Neutrophil (primary cell): ENCODE data around the gene ME3.
"Not testable (repeated sequence)": the region's sequence is repeated elsewhere in the genome, so short reads cannot be mapped to it uniquely, and the experiment has no call there.

ENCODE experiments used
- H3K27ac ChIP-seq: fragments of 200-600 bp; sonication (generic); 2 replicates; pipeline ENCODE4 v1.5.1; 2016; ENCODE audit warnings: mild to moderate bottlenecking, moderate library complexity
- H3K27me3 ChIP-seq: fragments of 200-600 bp; sonication (generic); 2 replicates; pipeline ENCODE4 v1.6.0; 2016; ENCODE audit warnings: mild to moderate bottlenecking
- H3K36me3 ChIP-seq: fragments of 200-600 bp; sonication (generic); 2 replicates; pipeline ENCODE4 v1.5.1; 2017
- H3K4me1 ChIP-seq, 2 experiments: fragments of 200-600 bp in 1 of 2; sonication (generic) in 1 of 2; 1 replicate in 1 of 2; 2 replicates in 1 of 2; pipeline versions ENCODE4 v1.5.1 to v1.6.1; 2013 to 2016; ENCODE audit warnings: low read depth in 1 of 2, low read length in 1 of 2, mild to moderate bottlenecking in 1 of 2, moderate library complexity in 1 of 2; ENCODE audit not compliant: control insufficient read depth in 1 of 2, insufficient read depth in 1 of 2
- H3K4me3 ChIP-seq, 2 experiments: fragments of 200-600 bp in 1 of 2; sonication (generic) in 1 of 2; 1 replicate in 1 of 2; 2 replicates in 1 of 2; pipeline ENCODE4 v1.5.1; 2013 to 2016; ENCODE audit warnings: low read depth in 1 of 2, low read length in 1 of 2, mild to moderate bottlenecking in 1 of 2, moderate library complexity in 1 of 2
- H3K9me3 ChIP-seq: fragments of 200-600 bp; sonication (generic); 2 replicates; pipeline ENCODE4 v1.5.1; 2016
- CTCF ChIP-seq: fragments of 200-600 bp; sonication (generic); IDR thresholded peaks from 2 replicates; pipeline ENCODE4 v1.5.1; 2016; ENCODE audit warnings: antibody characterized with exemption

The ME3 gene

GRCh38 chr11:86431258-86431657, 241.2 kb downstream of the ME3 start:
- no peak overlapping the region for H3K4me3 ChIP-seq

GRCh38 chr11:86427441-86427840, 245.0 kb downstream of the ME3 start:
- Histone ChIP-seq H3K27ac (no peak overlapping the region), H3K36me3 (no peaks in the 10 kb centered on the region), H3K9me3 (peaks cover 5% of the 10 kb centered on the region), H3K4me1 (peaks cover under 1 to 2% of the 10 kb centered on the region in 2 experiments), H3K4me3 (no peak overlapping the region), H3K27me3 (no peaks in the 10 kb centered on the region)
- no peak for TF ChIP-seq CTCF

More at GRCh38 chr11:86431258-86431657, 241.2 kb downstream of the ME3 start:
- Histone ChIP-seq H3K4me1 (no peaks in the 10 kb centered on the region), H3K9me3 (peaks cover 5% of the 10 kb centered on the region), H3K27me3 (no peaks in the 10 kb centered on the region), H3K36me3 (no peaks in the 10 kb centered on the region), H3K27ac (no peak overlapping the region)
- no peak for TF ChIP-seq CTCF

DNA sequence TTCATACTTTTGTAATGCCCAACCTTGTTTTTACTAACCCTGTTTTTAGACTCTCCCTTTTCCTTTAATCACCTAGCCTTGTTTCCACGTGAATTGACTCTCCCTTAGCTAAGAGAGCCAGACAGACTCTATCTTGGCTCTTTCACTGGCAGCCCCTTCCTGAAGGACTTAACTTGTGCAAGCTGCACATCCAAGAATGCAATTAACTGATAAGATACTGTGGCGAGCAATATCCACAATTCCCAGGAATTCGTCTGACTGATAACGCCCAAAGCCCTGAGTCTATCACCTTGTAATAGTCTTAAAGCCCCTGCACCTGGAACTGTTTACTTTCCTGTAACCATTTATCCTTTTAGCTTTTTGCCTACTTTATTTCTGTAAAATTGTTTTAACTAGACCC, 248.9 kb downstream of the ME3 start:
- H3K4me3 ChIP-seq, H3K36me3 ChIP-seq, H3K9me3 ChIP-seq, H3K27ac ChIP-seq, H3K4me1 ChIP-seq, H3K27me3 ChIP-seq: not testable (repeated sequence)

GRCh38 chr11:86422371-86422770, 250.0 kb downstream of the ME3 start:
- no peaks in the 10 kb centered on the region for H3K9me3 ChIP-seq
- H3K4me1 ChIP-seq: peaks cover 6% of the 10 kb centered on the region in 2 experiments
- no peaks in the 10 kb centered on the region for H3K36me3 ChIP-seq
- no peak overlapping the region for H3K4me3 ChIP-seq
- no peak for TF ChIP-seq CTCF
- H3K27ac ChIP-seq: no peak overlapping the region
- H3K27me3 ChIP-seq: no peaks in the 10 kb centered on the region

- H3K4me1 ChIP-seq: peaks cover 6% of the 10 kb centered on the region in 2 experiments
- no peaks in the 10 kb centered on the region for H3K9me3 ChIP-seq
- no peaks in the 10 kb centered on the region for H3K27me3 ChIP-seq
- TF ChIP-seq CTCF: no peak
- no peaks in the 10 kb centered on the region for H3K36me3 ChIP-seq
- H3K4me3 ChIP-seq: no peak overlapping the region
- no peak overlapping the region for H3K27ac ChIP-seq
These were observed 250.5 kb downstream of the ME3 start for GRCh38 chr11:86421946-86422345.

DNA sequence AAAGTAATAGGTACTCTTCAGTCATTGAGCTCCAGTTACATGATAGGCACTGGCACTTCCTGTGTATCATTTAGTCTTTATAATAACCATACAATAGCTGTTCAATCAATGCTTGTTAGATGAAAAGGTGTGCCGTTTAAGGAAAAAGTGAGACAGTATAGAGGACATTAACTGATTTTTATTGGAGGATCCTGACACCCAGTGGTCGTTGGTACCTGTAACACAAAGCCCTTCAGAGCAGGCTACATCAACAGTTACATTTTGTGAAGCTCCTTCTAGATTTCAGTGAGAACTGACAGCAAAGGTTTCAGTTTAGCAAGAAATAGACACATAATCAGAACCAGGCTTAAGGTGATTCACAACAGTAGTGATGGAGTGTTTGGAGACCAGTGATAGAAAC, 253.5 kb downstream of the ME3 start:
- H3K27ac ChIP-seq: no peak overlapping the region
- peaks cover 6% of the 10 kb centered on the region in 2 experiments for H3K4me1 ChIP-seq
- no peak overlapping the region for H3K4me3 ChIP-seq
- no peaks in the 10 kb centered on the region for H3K9me3 ChIP-seq
- no peak for TF ChIP-seq CTCF
- H3K27me3 ChIP-seq: no peaks in the 10 kb centered on the region
- H3K36me3 ChIP-seq: no peaks in the 10 kb centered on the region
